HUDEP-2 (cell line): ENCODE measurements around the gene POU4F3.
"Not testable (repeated sequence)": the region's sequence is repeated elsewhere in the genome, so short reads cannot be mapped to it uniquely, and the experiment has no call there.

Source experiments
- DNase-seq, 76 experiments: peaks; one replicate each; lab custom pipeline; 2025; ENCODE audit not compliant: unreplicated experiment in 76 of 76; lab: John Stamatoyannopoulos, UW

Gene POU4F3

GRCh38 chr5:146338774-146339714 is at the start of gene POU4F3:
POU4F3 (plus strand) TSS chr5:146338839; CDS start chr5:146339113, 274 bp downstream.
- DNase-seq = no peak

- no peak for DNase-seq
Measured at GRCh38 chr5:146290318-146290717, 48.3 kb upstream of the POU4F3 start.

GRCh38 chr5:146291421-146292074 is 47.1 kb upstream of the POU4F3 start:
- DNase-seq = peak in 21 of 76 experiments; percentile 2 to 43 (median 25)

- no peak for DNase-seq
Measured at GRCh38 chr5:146296245-146296644, 42.4 kb upstream of the POU4F3 start.

GRCh38 chr5:146298920-146299319 is 39.7 kb upstream of the POU4F3 start:
- not testable (repeated sequence) for DNase-seq

GRCh38 chr5:146301626-146302025 is 37.0 kb upstream of the POU4F3 start:
- no peak for DNase-seq

- no peak for DNase-seq
Measured at GRCh38 chr5:146302406-146302805, 36.2 kb upstream of the POU4F3 start.

GRCh38 chr5:146306838-146307237 is 31.8 kb upstream of the POU4F3 start:
- DNase-seq = no peak

- no peak for DNase-seq
Measured at GRCh38 chr5:146307796-146308195, 30.8 kb upstream of the POU4F3 start.

- no peak for DNase-seq
Measured at GRCh38 chr5:146310540-146310939, 28.1 kb upstream of the POU4F3 start.

GRCh38 chr5:146311278-146311677 is 27.4 kb upstream of the POU4F3 start:
- DNase-seq = no peak

GRCh38 chr5:146313027-146313426 is 25.6 kb upstream of the POU4F3 start:
- peak in 3 of 76 experiments; percentile 1 to 8 (median 3) for DNase-seq

- no peak for DNase-seq
Measured at GRCh38 chr5:146321571-146321970, 17.1 kb upstream of the POU4F3 start.

- DNase-seq = no peak
Measured at GRCh38 chr5:146327257-146327870, 11.3 kb upstream of the POU4F3 start.

GRCh38 chr5:146327989-146328388 is 10.7 kb upstream of the POU4F3 start:
- no peak for DNase-seq

GRCh38 chr5:146329697-146330096 is 8.9 kb upstream of the POU4F3 start:
- no peak for DNase-seq

GRCh38 chr5:146331423-146331822 is 7.2 kb upstream of the POU4F3 start:
- DNase-seq = no peak

- no peak for DNase-seq
Measured at GRCh38 chr5:146334074-146334533, 4.5 kb upstream of the POU4F3 start.

- DNase-seq = no peak
Measured at GRCh38 chr5:146336197-146336596, 2.4 kb upstream of the POU4F3 start.

- DNase-seq = no peak
Measured at GRCh38 chr5:146337264-146337904, 1.3 kb upstream of the POU4F3 start.

- no peak for DNase-seq
Measured at GRCh38 chr5:146337928-146338327, 711 bp upstream of the POU4F3 start.
